Subcutaneous adipose tissue (tissue), 4 donors: ENCODE results near the gene SLC43A2. TPM values are rescaled to one million over a fixed set of nuclear protein-coding genes. Genes with fewer than 3 reads are reported as not detected.

Source experiments
- CTCF ChIP-seq: fragments of 450-650 bp; IDR thresholded peaks from one replicate; pipeline ENCODE4 v1.5.1; 2016; ENCODE audit warnings: low read depth, mild to moderate bottlenecking, control low read depth, antibody characterized with exemption, moderate library complexity
- total RNA-seq, 4 donors: library from RNA; depleted of rRNA; stranded (reverse); fragments of >200 nt; gene quantifications; one replicate each; pipeline ENCODE4 v1.1.0, GENCODE V29; 2016

The SLC43A2 gene
- total RNA-seq, 4 donors from 2014 or later, result 7.3 to 25.6 (median 16.7) TPM

- TF ChIP-seq CTCF, result no peak
Measured at GRCh38 chr17:1624650-1625049, 4.0 kb downstream of the SLC43A2 start.

- no peak for TF ChIP-seq CTCF
Measured at GRCh38 chr17:1623057-1623630, 5.5 kb downstream of the SLC43A2 start.

- no peak for TF ChIP-seq CTCF
Measured at GRCh38 chr17:1621273-1621954, 7.2 kb downstream of the SLC43A2 start.

GRCh38 chr17:1620486-1620885, 8.1 kb downstream of the SLC43A2 start:
- TF ChIP-seq CTCF, result no peak

- TF ChIP-seq CTCF, result no peak
Measured at GRCh38 chr17:1617620-1618174, 10.9 kb downstream of the SLC43A2 start.

GRCh38 chr17:1616101-1616500, 12.5 kb downstream of the SLC43A2 start:
- TF ChIP-seq CTCF, result no peak

- TF ChIP-seq CTCF, result no peak
Measured at GRCh38 chr17:1612400-1612799, 16.2 kb downstream of the SLC43A2 start.
